HepG2 (cell line): ENCODE data around the gene LRP10. TPM values are rescaled to one million over a fixed set of nuclear protein-coding genes. Genes with fewer than 3 reads are reported as not detected.

Experiments
- ATAC-seq: fragments of 200-7000 bp; cut with Tn5 transposase; 3 replicates; pipeline ENCODE4 v1.9.1; 2020; ENCODE audit warnings: mild to moderate bottlenecking, moderate library complexity
- BruUV-seq: library from RNA; stranded (reverse); fragments of 400-500 nt; replicated peaks from 2 replicates; lab custom pipeline; 2021; lab: Mats Ljungman, UMichigan
- CTCF ChIA-PET: fragments of 300-600 bp; formaldehyde crosslinking; extraction: SDS; loops from one replicate; lab custom pipeline; 2021; ENCODE audit warnings: low total read pairs, inconsistent platforms, low intra/inter-chr PET ratio; lab: Yijun Ruan, JAX
- POLR2A ChIA-PET: fragments of 350-600 bp; sonication (Branson Sonifier 250); formaldehyde crosslinking; loops from one replicate; lab custom pipeline; 2020; ENCODE audit warnings: antibody characterized with exemption, inconsistent platforms; lab: Yijun Ruan, JAX
- DNase-seq: peaks from one replicate; pipeline ENCODE4 v3.0.0-alpha.2; 2015; ENCODE audit warnings: low spot score
- FAIRE-seq: peaks from 3 replicates; lab custom pipeline; 2011; peaks lifted over from hg19 to GRCh38; lab: Jason Lieb, UNC
- H2AFZ ChIP-seq: one replicate; pipeline ENCODE4 v1.6.1; 2011; ENCODE audit warnings: low read length, inconsistent platforms
- H3K27ac ChIP-seq: fragments of 300-600 bp; 3 replicates; pipeline ENCODE4 v1.8.0; 2011; ENCODE audit warnings: mixed run types, mild to moderate bottlenecking, mixed read lengths, low read length, inconsistent platforms; ENCODE audit not compliant: insufficient read depth; ENCODE audit errors: extremely low read length
- H3K27me3 ChIP-seq, 2 experiments: fragments of 200-600 bp in 1 of 2; 2 replicates in 1 of 2; 3 replicates in 1 of 2; pipeline versions ENCODE4 v1.6.0 to v1.8.0; 2011; ENCODE audit warnings: low read length in 2 of 2, mild to moderate bottlenecking in 2 of 2, moderate library complexity in 2 of 2, inconsistent platforms in 1 of 2; ENCODE audit not compliant: insufficient read depth in 2 of 2, control insufficient read depth in 1 of 2
- H3K36me3 ChIP-seq, 2 experiments: fragments of 200-600 bp in 1 of 2; replicated peaks in 1 of 2; 2 replicates in 1 of 2; 3 replicates in 1 of 2; pipeline versions ENCODE4 v1.5.1 to v1.8.0; 2011; ENCODE audit warnings: low read length in 2 of 2, inconsistent platforms in 1 of 2; ENCODE audit not compliant: insufficient read depth in 2 of 2, control insufficient read depth in 1 of 2
- H3K4me1 ChIP-seq: 2 replicates; pipeline ENCODE4 v1.5.1; 2012; ENCODE audit warnings: low read length, inconsistent platforms; ENCODE audit not compliant: insufficient read depth
- H3K4me2 ChIP-seq: 2 replicates; pipeline ENCODE4 v1.6.0; 2011; ENCODE audit warnings: low read depth, low read length, inconsistent platforms
- H3K4me3 ChIP-seq, 3 experiments: fragments of 200-600 bp in 1 of 3; sonication (generic), shearing (Covaris generic) in 1 of 3; replicated peaks in 1 of 3; 2 replicates each; pipeline ENCODE4 v1.5.1; 2011 to 2016; ENCODE audit warnings: low read length in 3 of 3, inconsistent platforms in 2 of 3, low read depth in 2 of 3, mild to moderate bottlenecking in 2 of 3, control low read depth in 1 of 3, mixed read lengths in 1 of 3; ENCODE audit not compliant: insufficient read depth in 1 of 3
- H3K79me2 ChIP-seq: one replicate; pipeline ENCODE4 v1.6.1; 2011; ENCODE audit warnings: low read length, inconsistent platforms; ENCODE audit not compliant: insufficient read depth
- H3K9ac ChIP-seq: 2 replicates; pipeline ENCODE4 v1.6.0; 2011; ENCODE audit warnings: mild to moderate bottlenecking, low read depth, low read length, inconsistent platforms; ENCODE audit not compliant: insufficient read depth
- H3K9me3 ChIP-seq: 2 replicates; pipeline ENCODE4 v1.5.1; 2012; ENCODE audit warnings: mild to moderate bottlenecking, low read length
- H4K20me1 ChIP-seq: 2 replicates; pipeline ENCODE4 v1.6.0; 2011; ENCODE audit warnings: inconsistent platforms, mild to moderate bottlenecking, low read length, moderate library complexity; ENCODE audit not compliant: insufficient read depth
- KDM5B ChIP-seq: sonication (generic); formaldehyde crosslinking; IDR thresholded peaks from 2 replicates; pipeline ENCODE4 v1.4.0; 2020; ENCODE audit warnings: missing genetic modification reagents, mild to moderate bottlenecking, borderline replicate concordance
- MAFF ChIP-seq: IDR thresholded peaks from 2 replicates; pipeline ENCODE4 v1.6.1; 2011; ENCODE audit warnings: low read depth, low read length, improper control_type of control experiment
- MAFG ChIP-seq: sonication (generic); formaldehyde crosslinking; IDR thresholded peaks from 2 replicates; pipeline ENCODE4 v1.5.1; 2020; ENCODE audit warnings: mild to moderate bottlenecking, missing genetic modification reagents
- MAFK ChIP-seq, 2 experiments: IDR thresholded peaks in 1 of 2; conservative IDR thresholded peaks in 1 of 2; 2 replicates each; pipeline ENCODE4 v1.6.1; 2011; ENCODE audit warnings: improper control_type of control experiment in 2 of 2, low read length in 2 of 2
- MED8 ChIP-seq: sonication (generic); formaldehyde crosslinking; IDR thresholded peaks from 2 replicates; pipeline ENCODE4 v1.8.1; 2023; ENCODE audit warnings: mild to moderate bottlenecking, missing genetic modification reagents; ENCODE audit not compliant: insufficient replicate concordance
- ZBTB7A ChIP-seq: sonication (generic); formaldehyde crosslinking; IDR thresholded peaks from 2 replicates; pipeline ENCODE4 v1.8.0; 2022; ENCODE audit warnings: mild to moderate bottlenecking, missing genetic modification reagents
- ZNF75D ChIP-seq: sonication (generic); formaldehyde crosslinking; IDR thresholded peaks from 2 replicates; pipeline ENCODE4 v1.8.1; 2023; ENCODE audit warnings: missing genetic modification reagents, mild to moderate bottlenecking, borderline replicate concordance
- ZNF776 ChIP-seq: sonication (generic); formaldehyde crosslinking; IDR thresholded peaks from 2 replicates; pipeline ENCODE4 v1.4.0; 2020; ENCODE audit warnings: mild to moderate bottlenecking, missing genetic modification reagents
- WGBS: methylation state at CpG from one replicate; pipeline ENCODE4 v1.1.6; 2017; ENCODE audit warnings: low lambda C conversion rate; 5-methylcytosine and 5-hydroxymethylcytosine counted together
- in situ Hi-C: cut with HindIII; loops from 2 replicates; pipeline ENCODE4 v1.10.0; 2017; ENCODE audit warnings: low pct_unique_long_range_greater_than_20kb; ENCODE audit not compliant: extremely low pct_ligation_motif_present
- intact Hi-C: fragments of 100-400 bp; cut with micrococcal nuclease; formaldehyde crosslinking; loops from one replicate; pipeline ENCODE4 v1.10.0; 2022; ENCODE audit not compliant: unreplicated experiment
- polyA plus RNA-seq, 8 experiments: library from polyadenylated mRNA; depleted of rRNA in 3 of 8; stranded (reverse) in 7 of 8; unstranded in 1 of 8; fragments of >200 nt; fragmentation: Illumina TruSeq in 4 of 8; extraction: Trizol in 4 of 8; gene quantifications; 2 replicates each; pipeline versions ENCODE4 v1.2.1 to v1.2.3, GENCODE V29; 2011 to 2016; ENCODE audit warnings: low read depth in 4 of 8, missing spikeins in 1 of 8, mixed read lengths in 1 of 8; ENCODE audit not compliant: insufficient read depth in 1 of 8
- total RNA-seq, 5 experiments: library from RNA; depleted of rRNA; stranded (reverse); fragments of >200 nt; fragmentation: Illumina TruSeq; extraction: Trizol; gene quantifications; 2 replicates each; pipeline ENCODE4 v1.2.3, GENCODE V29; 2016; ENCODE audit warnings: low read depth in 1 of 5
- TF ChIP-seq, protein P1 (sequence below): sonication (generic); formaldehyde crosslinking; IDR thresholded peaks from 2 replicates; pipeline ENCODE4 v1.4.0; 2020; ENCODE audit warnings: mild to moderate bottlenecking, missing genetic modification reagents
- TF ChIP-seq, protein P2 (sequence below): sonication (generic); formaldehyde crosslinking; IDR thresholded peaks from 2 replicates; pipeline ENCODE4 v1.8.0; 2023; ENCODE audit warnings: mild to moderate bottlenecking, missing genetic modification reagents
- TF ChIP-seq, protein P3 (sequence below): sonication (generic); formaldehyde crosslinking; IDR thresholded peaks from 2 replicates; pipeline ENCODE4 v1.4.0; 2020; ENCODE audit warnings: low read depth, missing genetic modification reagents
- TF ChIP-seq, protein P4 (sequence below): sonication (generic); formaldehyde crosslinking; IDR thresholded peaks from 2 replicates; pipeline ENCODE4 v1.9.0; 2022; ENCODE audit warnings: missing genetic modification reagents, mild to moderate bottlenecking, borderline replicate concordance
- TF ChIP-seq, protein P5 (sequence below): sonication (generic); formaldehyde crosslinking; IDR thresholded peaks from 2 replicates; pipeline ENCODE4 v1.8.1; 2023; ENCODE audit warnings: mild to moderate bottlenecking, missing genetic modification reagents

Gene LRP10
- total and polyA plus RNA-seq, 2 of the 13 experiments (the other 11 are each of a cell fraction or from before 2014, with no cell fraction given): 16.9 to 45.2 TPM

DNA sequence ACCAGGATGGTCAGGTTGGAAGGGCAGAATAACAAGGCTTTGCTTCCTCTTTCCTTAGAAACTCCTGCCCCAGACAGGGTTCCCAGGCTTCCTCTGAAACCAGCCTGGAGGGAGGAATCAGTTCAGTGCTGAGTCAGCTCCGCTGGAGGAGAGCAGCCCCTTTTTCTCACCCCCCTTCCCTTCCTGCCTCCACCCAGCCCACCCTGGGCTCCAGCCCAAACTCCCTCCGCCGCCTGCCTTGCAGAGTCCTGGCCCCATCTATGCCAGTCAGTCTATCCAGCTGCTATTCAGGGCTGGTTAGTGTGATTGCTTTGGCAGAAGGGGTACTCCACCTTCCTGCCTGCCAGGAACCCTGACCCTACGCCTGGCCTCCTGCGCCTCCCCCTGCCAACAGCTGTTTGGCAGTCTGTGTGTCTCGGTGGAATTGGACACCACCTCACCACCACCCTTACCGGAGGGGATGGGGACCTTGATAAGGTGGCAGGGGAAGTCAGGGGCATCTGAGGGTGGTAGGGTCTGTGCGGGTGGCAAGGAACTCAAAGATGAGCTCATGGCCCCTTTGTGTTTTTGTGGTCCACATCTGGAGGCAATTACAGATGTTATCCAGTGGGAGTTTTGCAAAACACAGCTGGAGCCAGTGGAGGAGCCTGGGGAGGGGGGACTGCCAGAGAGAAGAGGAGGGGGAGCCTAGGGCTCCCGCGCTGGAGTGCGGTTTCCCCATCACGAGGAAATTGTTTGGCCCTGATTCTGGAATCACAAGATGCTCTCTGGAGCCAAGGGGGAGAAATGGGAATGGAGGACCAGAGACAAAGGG, 23.0 kb upstream of the LRP10 start:
- no peak overlapping the region for H2AFZ ChIP-seq
- no peaks in the 10 kb centered on the region for H3K79me2 ChIP-seq
- no peaks in the 10 kb centered on the region for H3K9me3 ChIP-seq
- ChIA-PET CTCF (interaction anchor here (1.1 to 1.9 kb wide), 3 partner anchors 25 to 292 kb away, joined by 3 to 6 read pairs (median 3); no protein-coding TSS in a partner anchor), POLR2A (interaction anchor here (0.8 to 1.9 kb wide), 7 partner anchors 12 to 246 kb away, joined by 3 to 7 read pairs (median 3); partner anchors contain the start of genes ACIN1, C14orf119, LRP10 and MRPL52)
- peaks cover 30% of the 10 kb centered on the region for H3K4me1 ChIP-seq
- DNase-seq (no peak), ATAC-seq (no peak), FAIRE-seq (no peak)
- H3K4me2 ChIP-seq: no peak overlapping the region
- H3K9ac ChIP-seq: no peak overlapping the region
- H3K27ac ChIP-seq: no peak overlapping the region
- no TSS peak for BruUV-seq
- in situ Hi-C loops (loop anchor here (5.0 kb wide), 1 partner anchor 291 kb away; no protein-coding TSS in a partner anchor), intact Hi-C loops (no loop called here)
- H3K36me3 ChIP-seq: no peaks in the 10 kb centered on the region
- no peak overlapping the region for H3K4me3 ChIP-seq
- H4K20me1 ChIP-seq: no peaks in the 10 kb centered on the region
- 65% methylated on average over 12 of the region's 12 CpGs for WGBS
- peaks cover 7 to 45% of the 10 kb centered on the region in 2 experiments; a peak in 4 of 5 replicates for H3K27me3 ChIP-seq
- TF ChIP-seq, protein P1, sequence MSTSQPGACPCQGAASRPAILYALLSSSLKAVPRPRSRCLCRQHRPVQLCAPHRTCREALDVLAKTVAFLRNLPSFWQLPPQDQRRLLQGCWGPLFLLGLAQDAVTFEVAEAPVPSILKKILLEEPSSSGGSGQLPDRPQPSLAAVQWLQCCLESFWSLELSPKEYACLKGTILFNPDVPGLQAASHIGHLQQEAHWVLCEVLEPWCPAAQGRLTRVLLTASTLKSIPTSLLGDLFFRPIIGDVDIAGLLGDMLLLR: peak; percentile 30; the same call in 1 of the 2 replicates
- peak; percentile 79 to 85 for TF ChIP-seq MAFK (conservative IDR thresholded peaks at IDR 0.05 in 1 of 2, IDR thresholded peaks at IDR 0.05 in 1 of 2; ENCODE audit: low read length in 2 of 2)
- TF ChIP-seq, protein P2, sequence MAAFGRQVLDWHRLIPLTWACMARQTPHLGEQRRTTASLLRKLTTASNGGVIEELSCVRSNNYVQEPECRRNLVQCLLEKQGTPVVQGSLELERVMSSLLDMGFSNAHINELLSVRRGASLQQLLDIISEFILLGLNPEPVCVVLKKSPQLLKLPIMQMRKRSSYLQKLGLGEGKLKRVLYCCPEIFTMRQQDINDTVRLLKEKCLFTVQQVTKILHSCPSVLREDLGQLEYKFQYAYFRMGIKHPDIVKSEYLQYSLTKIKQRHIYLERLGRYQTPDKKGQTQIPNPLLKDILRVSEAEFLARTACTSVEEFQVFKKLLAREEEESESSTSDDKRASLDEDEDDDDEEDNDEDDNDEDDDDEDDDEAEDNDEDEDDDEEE (CRISPR knock-in tag): no peak
- peak; percentile 71 for TF ChIP-seq MAFF
- TF ChIP-seq, protein P3, sequence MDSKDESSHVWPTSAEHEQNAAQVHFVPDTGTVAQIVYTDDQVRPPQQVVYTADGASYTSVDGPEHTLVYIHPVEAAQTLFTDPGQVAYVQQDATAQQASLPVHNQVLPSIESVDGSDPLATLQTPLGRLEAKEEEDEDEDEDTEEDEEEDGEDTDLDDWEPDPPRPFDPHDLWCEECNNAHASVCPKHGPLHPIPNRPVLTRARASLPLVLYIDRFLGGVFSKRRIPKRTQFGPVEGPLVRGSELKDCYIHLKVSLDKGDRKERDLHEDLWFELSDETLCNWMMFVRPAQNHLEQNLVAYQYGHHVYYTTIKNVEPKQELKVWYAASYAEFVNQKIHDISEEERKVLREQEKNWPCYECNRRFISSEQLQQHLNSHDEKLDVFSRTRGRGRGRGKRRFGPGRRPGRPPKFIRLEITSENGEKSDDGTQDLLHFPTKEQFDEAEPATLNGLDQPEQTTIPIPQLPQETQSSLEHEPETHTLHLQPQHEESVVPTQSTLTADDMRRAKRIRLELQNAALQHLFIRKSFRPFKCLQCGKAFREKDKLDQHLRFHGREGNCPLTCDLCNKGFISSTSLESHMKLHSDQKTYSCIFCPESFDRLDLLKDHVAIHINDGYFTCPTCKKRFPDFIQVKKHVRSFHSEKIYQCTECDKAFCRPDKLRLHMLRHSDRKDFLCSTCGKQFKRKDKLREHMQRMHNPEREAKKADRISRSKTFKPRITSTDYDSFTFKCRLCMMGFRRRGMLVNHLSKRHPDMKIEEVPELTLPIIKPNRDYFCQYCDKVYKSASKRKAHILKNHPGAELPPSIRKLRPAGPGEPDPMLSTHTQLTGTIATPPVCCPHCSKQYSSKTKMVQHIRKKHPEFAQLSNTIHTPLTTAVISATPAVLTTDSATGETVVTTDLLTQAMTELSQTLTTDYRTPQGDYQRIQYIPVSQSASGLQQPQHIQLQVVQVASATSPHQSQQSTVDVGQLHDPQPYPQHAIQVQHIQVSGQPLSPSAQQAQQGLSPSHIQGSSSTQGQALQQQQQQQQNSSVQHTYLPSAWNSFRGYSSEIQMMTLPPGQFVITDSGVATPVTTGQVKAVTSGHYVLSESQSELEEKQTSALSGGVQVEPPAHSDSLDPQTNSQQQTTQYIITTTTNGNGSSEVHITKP (CRISPR knock-in tag): no peak
- TF ChIP-seq, protein P4, sequence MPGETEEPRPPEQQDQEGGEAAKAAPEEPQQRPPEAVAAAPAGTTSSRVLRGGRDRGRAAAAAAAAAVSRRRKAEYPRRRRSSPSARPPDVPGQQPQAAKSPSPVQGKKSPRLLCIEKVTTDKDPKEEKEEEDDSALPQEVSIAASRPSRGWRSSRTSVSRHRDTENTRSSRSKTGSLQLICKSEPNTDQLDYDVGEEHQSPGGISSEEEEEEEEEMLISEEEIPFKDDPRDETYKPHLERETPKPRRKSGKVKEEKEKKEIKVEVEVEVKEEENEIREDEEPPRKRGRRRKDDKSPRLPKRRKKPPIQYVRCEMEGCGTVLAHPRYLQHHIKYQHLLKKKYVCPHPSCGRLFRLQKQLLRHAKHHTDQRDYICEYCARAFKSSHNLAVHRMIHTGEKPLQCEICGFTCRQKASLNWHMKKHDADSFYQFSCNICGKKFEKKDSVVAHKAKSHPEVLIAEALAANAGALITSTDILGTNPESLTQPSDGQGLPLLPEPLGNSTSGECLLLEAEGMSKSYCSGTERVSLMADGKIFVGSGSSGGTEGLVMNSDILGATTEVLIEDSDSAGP (CRISPR knock-in tag): 0 out of 2 replicates have a peak, but pooled peaks have one; percentile 17
- TF ChIP-seq, protein P5, sequence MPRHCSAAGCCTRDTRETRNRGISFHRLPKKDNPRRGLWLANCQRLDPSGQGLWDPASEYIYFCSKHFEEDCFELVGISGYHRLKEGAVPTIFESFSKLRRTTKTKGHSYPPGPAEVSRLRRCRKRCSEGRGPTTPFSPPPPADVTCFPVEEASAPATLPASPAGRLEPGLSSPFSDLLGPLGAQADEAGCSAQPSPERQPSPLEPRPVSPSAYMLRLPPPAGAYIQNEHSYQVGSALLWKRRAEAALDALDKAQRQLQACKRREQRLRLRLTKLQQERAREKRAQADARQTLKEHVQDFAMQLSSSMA (CRISPR knock-in tag): no peak
- TF ChIP-seq ZNF776: 0 out of 2 replicates have a peak, but pooled peaks have one; percentile 26
- TF ChIP-seq KDM5B (CRISPR knock-in tag): 0 out of 2 replicates have a peak, but pooled peaks have one; percentile 36
- 0 out of 2 replicates have a peak, but pooled peaks have one; percentile 39 for TF ChIP-seq ZBTB7A (CRISPR knock-in tag)
- peak; percentile 32 for TF ChIP-seq MED8 (CRISPR knock-in tag)
- peak; percentile 54; the same call in 1 of the 2 replicates for TF ChIP-seq ZNF75D (CRISPR knock-in tag)
- TF ChIP-seq MAFG: peak; percentile 59; the same call in 1 of the 2 replicates
